Measurements from ENCODE around the gene DNMT1. TPM values are rescaled to one million over a fixed set of nuclear protein-coding genes. Genes with fewer than 3 reads are reported as not detected.

Gene DNMT1
- total RNA-seq, 1 experiment from 2014 or later, result 210 TPM

DNA sequence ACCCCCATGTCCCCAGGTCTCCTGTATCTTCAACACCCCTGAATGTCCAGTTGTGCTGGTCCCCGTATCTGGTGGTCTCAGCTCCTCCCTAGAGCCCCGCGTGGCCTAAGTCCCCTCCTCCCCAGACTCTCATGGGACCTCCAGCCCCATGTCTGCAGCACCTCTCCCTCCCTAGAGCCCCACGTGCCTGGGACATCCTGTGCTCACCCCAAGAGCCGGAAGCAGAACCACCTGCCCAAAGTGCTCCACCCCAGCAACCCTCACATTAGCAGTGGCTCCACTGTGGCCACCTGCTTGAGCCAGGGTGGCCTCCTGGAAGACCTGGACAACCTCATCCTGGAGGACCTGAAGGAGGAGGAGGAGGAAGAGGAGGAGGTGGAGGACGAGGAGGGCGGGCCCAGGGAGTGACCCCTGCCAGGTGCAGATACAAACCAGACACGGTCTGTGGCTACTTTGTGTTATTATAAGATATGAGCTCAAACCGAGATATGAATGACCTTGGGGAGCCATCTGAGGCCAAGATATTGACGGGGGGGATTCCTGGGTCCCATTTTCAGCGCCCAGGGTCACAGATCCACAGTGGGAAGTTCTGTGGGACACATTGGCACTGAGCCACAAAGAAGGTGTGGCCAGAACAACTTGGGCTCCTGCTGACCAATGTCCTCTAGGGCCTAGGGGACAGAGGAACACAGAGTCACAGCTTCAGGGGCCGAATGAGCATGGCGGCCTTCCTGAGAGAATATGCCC lies 102.7 kb downstream of the DNMT1 start (continued):
- TF ChIP-seq, protein P1, sequence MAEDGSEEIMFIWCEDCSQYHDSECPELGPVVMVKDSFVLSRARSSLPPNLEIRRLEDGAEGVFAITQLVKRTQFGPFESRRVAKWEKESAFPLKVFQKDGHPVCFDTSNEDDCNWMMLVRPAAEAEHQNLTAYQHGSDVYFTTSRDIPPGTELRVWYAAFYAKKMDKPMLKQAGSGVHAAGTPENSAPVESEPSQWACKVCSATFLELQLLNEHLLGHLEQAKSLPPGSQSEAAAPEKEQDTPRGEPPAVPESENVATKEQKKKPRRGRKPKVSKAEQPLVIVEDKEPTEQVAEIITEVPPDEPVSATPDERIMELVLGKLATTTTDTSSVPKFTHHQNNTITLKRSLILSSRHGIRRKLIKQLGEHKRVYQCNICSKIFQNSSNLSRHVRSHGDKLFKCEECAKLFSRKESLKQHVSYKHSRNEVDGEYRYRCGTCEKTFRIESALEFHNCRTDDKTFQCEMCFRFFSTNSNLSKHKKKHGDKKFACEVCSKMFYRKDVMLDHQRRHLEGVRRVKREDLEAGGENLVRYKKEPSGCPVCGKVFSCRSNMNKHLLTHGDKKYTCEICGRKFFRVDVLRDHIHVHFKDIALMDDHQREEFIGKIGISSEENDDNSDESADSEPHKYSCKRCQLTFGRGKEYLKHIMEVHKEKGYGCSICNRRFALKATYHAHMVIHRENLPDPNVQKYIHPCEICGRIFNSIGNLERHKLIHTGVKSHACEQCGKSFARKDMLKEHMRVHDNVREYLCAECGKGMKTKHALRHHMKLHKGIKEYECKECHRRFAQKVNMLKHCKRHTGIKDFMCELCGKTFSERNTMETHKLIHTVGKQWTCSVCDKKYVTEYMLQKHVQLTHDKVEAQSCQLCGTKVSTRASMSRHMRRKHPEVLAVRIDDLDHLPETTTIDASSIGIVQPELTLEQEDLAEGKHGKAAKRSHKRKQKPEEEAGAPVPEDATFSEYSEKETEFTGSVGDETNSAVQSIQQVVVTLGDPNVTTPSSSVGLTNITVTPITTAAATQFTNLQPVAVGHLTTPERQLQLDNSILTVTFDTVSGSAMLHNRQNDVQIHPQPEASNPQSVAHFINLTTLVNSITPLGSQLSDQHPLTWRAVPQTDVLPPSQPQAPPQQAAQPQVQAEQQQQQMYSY (CRISPR knock-in tag; IDR thresholded peaks at IDR 0.05), result no peak
- TF ChIP-seq CREB1 (CRISPR knock-in tag; IDR thresholded peaks at IDR 0.05) (no peak), ELF4 (CRISPR knock-in tag; IDR thresholded peaks at IDR 0.05; ENCODE audit: low read depth) (no peak), PRRX2 (CRISPR knock-in tag; IDR thresholded peaks at IDR 0.05) (no peak)
- TF ChIP-seq, protein P2, sequence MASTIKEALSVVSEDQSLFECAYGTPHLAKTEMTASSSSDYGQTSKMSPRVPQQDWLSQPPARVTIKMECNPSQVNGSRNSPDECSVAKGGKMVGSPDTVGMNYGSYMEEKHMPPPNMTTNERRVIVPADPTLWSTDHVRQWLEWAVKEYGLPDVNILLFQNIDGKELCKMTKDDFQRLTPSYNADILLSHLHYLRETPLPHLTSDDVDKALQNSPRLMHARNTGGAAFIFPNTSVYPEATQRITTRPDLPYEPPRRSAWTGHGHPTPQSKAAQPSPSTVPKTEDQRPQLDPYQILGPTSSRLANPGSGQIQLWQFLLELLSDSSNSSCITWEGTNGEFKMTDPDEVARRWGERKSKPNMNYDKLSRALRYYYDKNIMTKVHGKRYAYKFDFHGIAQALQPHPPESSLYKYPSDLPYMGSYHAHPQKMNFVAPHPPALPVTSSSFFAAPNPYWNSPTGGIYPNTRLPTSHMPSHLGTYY (CRISPR knock-in tag; IDR thresholded peaks at IDR 0.05), result no peak
- TF ChIP-seq, protein P3, sequence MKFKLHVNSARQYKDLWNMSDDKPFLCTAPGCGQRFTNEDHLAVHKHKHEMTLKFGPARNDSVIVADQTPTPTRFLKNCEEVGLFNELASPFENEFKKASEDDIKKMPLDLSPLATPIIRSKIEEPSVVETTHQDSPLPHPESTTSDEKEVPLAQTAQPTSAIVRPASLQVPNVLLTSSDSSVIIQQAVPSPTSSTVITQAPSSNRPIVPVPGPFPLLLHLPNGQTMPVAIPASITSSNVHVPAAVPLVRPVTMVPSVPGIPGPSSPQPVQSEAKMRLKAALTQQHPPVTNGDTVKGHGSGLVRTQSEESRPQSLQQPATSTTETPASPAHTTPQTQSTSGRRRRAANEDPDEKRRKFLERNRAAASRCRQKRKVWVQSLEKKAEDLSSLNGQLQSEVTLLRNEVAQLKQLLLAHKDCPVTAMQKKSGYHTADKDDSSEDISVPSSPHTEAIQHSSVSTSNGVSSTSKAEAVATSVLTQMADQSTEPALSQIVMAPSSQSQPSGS (CRISPR knock-in tag; IDR thresholded peaks at IDR 0.05; ENCODE audit: borderline replicate concordance, low read depth), result no peak
- TF ChIP-seq, protein P4, sequence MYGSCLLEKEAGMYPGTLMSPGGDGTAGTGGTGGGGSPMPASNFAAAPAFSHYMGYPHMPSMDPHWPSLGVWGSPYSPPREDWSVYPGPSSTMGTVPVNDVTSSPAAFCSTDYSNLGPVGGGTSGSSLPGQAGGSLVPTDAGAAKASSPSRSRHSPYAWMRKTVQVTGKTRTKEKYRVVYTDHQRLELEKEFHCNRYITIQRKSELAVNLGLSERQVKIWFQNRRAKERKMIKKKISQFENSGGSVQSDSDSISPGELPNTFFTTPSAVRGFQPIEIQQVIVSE (CRISPR knock-in tag; IDR thresholded peaks at IDR 0.05; ENCODE audit: borderline replicate concordance), result no peak
- TF ChIP-seq, protein P5, sequence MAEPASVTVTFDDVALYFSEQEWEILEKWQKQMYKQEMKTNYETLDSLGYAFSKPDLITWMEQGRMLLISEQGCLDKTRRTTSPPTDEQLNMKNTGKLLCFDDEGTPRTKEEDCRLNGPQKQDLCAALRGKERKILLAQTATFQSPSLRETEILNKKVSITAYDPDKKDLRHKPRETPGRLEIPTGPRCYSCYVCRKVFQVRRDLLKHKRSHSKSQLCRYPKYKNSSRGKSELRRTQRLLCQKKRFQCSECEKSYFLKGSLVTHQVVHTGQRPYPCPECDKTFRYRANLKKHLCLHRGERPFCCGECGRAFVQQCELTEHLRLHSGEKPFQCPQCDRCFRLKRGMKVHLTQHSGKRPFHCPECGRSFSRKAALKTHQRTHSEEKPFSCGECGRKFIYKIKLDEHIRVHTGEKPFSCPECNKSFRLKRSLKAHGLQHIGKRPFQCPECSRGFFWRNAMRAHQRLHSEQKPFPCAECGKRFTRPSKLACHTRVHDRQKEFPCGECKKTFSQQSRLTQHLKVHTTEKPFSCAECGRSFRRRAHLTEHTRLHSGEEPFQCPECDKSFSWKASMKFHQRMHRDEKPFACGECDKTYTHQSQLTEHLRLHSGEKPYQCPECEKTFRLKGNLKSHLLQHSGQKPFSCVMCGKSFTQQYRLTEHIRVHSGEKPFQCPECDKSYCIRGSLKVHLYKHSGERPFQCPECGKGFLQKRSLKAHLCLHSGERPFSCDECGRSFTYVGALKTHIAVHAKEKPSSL (CRISPR knock-in tag; conservative IDR thresholded peaks at IDR 0.05), result no peak

DNA sequence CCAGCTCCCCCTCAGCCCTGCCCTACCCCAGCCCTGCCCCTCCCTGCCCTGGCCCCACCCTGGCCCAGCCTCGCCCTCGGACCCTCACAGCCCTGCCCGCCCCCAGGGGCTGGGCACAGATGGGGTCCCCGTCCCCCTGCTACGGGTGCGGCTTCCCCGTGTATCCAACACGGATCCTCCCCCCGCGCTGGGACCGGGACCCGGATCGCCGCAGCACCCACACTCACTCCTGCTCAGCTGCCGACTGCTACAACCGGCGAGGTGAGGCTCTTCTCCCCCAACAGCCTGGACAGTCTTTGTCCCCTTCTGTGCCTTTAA lies 103.4 kb downstream of the DNMT1 start:
- DNase-seq (ENCODE audit: low spot score) (no peak), ATAC-seq (no peak)
- Mint-ChIP-seq H3K27me3 (ENCODE audit: low read depth) (peaks cover 31% of the 10 kb centered on the region), H3K27ac (no peak overlapping the region), H3K36me3 (peaks cover 14% of the 10 kb centered on the region), H3K4me3 (no peak overlapping the region), H3K9me3 (no peaks in the 10 kb centered on the region), H3K4me1 (peaks cover 4% of the 10 kb centered on the region; the same call in 1 of the 2 replicates)
- CTCF ChIA-PET, result interaction anchor here (1.6 kb wide), 1 partner anchor 8 kb away, joined by 6 read pairs; no protein-coding TSS in a partner anchor
- POLR2A ChIA-PET, result no interaction called here
- TF ChIP-seq SOX15 (CRISPR knock-in tag; IDR thresholded peaks at IDR 0.05) (no peak), ETV6 (CRISPR knock-in tag; IDR thresholded peaks at IDR 0.05) (no peak), SMAD3 (CRISPR knock-in tag; IDR thresholded peaks at IDR 0.05; ENCODE audit: borderline replicate concordance) (no peak), IRF2 (CRISPR knock-in tag; IDR thresholded peaks at IDR 0.05; ENCODE audit: borderline replicate concordance, low read depth) (no peak), FOXJ3 (CRISPR knock-in tag; IDR thresholded peaks at IDR 0.05; ENCODE audit: borderline replicate concordance) (no peak), SMAD4 (CRISPR knock-in tag; IDR thresholded peaks at IDR 0.05) (no peak), ZNF121 (CRISPR knock-in tag; IDR thresholded peaks at IDR 0.05) (no peak), NFATC4 (CRISPR knock-in tag; IDR thresholded peaks at IDR 0.05) (no peak), TP53 (CRISPR knock-in tag; IDR thresholded peaks at IDR 0.05) (no peak), FOXK1 (CRISPR knock-in tag; IDR thresholded peaks at IDR 0.05) (no peak), ZNF263 (CRISPR knock-in tag; IDR thresholded peaks at IDR 0.05; ENCODE audit: low read depth) (no peak), ZNF671 (CRISPR knock-in tag; IDR thresholded peaks at IDR 0.05) (no peak), CREM (CRISPR knock-in tag; IDR thresholded peaks at IDR 0.05) (no peak)
- TF ChIP-seq, protein P6, sequence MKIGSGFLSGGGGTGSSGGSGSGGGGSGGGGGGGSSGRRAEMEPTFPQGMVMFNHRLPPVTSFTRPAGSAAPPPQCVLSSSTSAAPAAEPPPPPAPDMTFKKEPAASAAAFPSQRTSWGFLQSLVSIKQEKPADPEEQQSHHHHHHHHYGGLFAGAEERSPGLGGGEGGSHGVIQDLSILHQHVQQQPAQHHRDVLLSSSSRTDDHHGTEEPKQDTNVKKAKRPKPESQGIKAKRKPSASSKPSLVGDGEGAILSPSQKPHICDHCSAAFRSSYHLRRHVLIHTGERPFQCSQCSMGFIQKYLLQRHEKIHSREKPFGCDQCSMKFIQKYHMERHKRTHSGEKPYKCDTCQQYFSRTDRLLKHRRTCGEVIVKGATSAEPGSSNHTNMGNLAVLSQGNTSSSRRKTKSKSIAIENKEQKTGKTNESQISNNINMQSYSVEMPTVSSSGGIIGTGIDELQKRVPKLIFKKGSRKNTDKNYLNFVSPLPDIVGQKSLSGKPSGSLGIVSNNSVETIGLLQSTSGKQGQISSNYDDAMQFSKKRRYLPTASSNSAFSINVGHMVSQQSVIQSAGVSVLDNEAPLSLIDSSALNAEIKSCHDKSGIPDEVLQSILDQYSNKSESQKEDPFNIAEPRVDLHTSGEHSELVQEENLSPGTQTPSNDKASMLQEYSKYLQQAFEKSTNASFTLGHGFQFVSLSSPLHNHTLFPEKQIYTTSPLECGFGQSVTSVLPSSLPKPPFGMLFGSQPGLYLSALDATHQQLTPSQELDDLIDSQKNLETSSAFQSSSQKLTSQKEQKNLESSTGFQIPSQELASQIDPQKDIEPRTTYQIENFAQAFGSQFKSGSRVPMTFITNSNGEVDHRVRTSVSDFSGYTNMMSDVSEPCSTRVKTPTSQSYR (CRISPR knock-in tag; IDR thresholded peaks at IDR 0.05), result no peak
- TF ChIP-seq, protein P7, sequence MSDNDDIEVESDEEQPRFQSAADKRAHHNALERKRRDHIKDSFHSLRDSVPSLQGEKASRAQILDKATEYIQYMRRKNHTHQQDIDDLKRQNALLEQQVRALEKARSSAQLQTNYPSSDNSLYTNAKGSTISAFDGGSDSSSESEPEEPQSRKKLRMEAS (CRISPR knock-in tag; IDR thresholded peaks at IDR 0.05), result no peak
- TF ChIP-seq, protein P4 (CRISPR knock-in tag; IDR thresholded peaks at IDR 0.05; ENCODE audit: borderline replicate concordance), result no peak

Measured in WTC11 (cell line).